ENCODE measurements around the gene AASS.

DNA sequence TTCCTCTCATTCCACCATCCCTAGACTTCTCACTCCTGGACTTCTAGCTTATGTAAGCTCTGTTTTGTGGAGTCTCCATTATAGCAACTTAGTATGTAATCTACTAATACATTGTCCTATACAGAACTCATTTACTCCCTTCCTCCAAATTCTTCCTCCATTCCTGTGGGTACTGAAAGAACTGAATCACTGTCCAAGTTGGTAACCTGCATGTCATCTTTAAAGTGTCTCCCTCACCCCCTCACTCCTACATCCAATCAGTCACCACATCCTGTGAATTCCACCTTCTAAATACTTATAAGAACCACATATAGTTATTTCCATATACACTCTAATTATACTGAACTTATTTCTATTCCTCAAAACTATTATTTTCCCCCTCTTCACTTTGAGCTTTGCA is 20.3 kb downstream of the AASS start:
- TF ChIP-seq TAF1 (IDR thresholded peaks at IDR 0.05; ENCODE audit: borderline replicate concordance, insufficient read depth, low read length): no peak
- TF ChIP-seq, protein P1, sequence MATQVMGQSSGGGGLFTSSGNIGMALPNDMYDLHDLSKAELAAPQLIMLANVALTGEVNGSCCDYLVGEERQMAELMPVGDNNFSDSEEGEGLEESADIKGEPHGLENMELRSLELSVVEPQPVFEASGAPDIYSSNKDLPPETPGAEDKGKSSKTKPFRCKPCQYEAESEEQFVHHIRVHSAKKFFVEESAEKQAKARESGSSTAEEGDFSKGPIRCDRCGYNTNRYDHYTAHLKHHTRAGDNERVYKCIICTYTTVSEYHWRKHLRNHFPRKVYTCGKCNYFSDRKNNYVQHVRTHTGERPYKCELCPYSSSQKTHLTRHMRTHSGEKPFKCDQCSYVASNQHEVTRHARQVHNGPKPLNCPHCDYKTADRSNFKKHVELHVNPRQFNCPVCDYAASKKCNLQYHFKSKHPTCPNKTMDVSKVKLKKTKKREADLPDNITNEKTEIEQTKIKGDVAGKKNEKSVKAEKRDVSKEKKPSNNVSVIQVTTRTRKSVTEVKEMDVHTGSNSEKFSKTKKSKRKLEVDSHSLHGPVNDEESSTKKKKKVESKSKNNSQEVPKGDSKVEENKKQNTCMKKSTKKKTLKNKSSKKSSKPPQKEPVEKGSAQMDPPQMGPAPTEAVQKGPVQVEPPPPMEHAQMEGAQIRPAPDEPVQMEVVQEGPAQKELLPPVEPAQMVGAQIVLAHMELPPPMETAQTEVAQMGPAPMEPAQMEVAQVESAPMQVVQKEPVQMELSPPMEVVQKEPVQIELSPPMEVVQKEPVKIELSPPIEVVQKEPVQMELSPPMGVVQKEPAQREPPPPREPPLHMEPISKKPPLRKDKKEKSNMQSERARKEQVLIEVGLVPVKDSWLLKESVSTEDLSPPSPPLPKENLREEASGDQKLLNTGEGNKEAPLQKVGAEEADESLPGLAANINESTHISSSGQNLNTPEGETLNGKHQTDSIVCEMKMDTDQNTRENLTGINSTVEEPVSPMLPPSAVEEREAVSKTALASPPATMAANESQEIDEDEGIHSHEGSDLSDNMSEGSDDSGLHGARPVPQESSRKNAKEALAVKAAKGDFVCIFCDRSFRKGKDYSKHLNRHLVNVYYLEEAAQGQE (IDR thresholded peaks at IDR 0.05; ENCODE audit: insufficient read depth in 1 of 2, low read depth in 2 of 2, low read length in 2 of 2): no peak
